ENCODE measurements around the gene DAND5.

Gene DAND5

DNA sequence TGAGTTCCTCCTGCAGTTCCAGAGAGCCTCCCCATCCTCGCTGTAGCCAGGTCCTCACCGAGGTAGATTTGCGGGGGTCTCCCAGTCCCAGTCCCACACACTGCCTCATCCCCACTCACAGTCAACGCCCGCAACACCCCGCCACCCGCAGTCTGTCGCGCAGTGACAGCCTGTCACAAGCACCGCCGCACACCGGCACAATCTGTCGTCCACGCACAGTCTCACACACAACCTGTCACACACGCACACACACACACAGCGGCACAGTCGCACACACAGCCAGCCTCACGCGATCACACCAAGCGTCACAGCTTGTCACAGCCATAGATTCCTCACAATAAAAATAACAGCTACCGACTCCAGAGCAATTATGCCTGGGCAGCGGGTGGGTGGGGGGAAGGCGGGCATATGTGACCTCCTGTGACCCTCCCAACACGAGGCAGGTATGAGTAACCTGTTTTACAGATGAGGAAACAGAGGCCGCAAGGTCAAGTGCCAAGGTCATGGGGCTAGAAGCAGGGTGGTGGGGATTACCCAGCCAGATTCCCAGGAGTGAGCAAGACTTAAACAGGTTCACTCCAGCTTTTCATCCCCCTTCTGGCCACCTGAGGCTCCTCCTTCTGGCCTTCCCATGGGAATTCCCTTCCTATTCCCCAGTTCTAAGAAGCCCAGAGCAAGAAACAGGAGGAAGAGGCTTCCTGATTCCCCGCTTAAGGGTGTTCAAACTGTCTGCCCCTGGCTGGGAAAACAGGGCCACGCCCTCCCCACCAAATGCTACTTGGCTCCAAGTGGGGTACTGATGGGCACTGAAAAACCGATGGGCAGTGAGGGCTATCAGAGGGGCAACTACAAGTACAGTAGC, 39.8 kb downstream of the DAND5 start:
- DNase-seq (ENCODE audit: low read depth, low spot score) = no peak

DNA sequence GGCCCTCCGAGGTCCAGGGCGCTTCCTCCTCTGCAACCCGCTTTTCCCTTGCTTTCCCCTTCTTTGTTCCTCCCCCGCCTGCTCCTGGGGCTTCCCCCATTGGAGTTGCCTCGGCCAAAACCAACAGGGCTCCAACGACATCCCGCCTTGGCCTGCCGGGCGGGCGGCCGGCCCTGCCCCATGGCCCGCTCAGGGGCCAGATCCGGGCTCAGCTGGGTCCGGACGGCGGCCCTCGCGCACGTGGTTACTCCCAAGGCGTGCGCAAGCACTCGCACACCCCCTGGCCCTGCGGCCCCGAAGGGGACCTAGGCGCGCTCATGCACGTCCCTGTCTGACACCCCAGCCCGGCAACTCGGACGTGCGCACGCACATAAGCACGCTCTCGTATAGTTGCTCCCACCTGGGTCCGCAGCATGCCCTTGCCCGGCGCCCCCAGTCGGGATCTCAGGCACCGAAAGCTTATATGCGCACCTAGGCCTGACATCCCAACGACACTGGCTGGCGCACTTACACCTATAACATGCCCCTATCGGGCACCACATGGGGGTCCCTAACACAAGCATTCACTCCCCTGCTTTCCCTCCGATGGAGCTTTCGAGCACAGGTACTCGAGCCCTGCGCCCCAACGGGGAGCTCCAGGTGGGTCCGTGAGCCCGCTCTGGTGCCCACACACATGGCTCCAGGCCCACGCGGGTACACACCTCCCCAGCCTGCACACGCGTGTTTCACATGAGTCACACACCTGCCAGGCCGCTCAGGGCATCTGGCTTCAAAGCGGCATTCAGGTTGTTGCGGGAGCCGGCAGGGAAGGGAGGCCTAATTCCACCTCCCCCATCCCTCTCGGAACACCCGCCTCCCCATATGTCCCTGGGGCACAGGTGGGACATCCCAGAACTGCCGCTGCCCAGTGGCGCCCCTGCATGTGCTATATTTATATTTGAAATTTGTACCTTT, 40.9 kb downstream of the DAND5 start:
- DNase-seq (ENCODE audit: low read depth, low spot score) = no peak

DNA sequence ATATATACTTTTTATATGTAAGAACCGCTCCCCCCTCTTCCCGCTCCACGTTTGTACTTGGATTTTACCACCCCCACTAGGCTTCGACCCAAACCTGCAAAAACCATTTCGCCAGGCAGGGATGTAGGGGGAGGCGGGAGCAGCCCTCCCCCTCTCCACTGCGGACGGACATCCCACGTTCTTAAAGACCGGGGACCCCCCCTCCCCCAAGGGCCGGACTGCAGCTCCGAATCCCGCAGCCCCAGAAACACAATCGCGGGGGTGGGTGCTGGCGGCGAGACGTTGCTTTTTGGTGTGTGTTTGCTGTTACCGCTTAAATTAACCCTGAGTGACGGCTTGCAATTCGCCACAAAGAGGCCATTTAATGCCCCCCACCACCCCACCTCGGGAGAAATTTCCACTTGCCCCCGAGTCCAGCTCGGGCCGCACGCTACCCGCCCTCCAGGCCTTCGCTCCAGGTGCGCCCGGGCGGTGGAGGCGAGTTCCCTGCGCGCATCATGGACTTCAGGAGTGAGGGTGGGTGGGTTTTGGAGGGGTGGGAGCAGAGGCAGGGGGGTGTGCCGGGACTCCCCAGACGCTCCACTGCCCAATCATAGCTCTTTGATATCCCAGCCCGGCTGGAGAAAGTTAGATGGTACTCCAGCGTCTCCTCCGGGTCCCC, 41.7 kb downstream of the DAND5 start:
- DNase-seq (ENCODE audit: low read depth, low spot score) = no peak

DNA sequence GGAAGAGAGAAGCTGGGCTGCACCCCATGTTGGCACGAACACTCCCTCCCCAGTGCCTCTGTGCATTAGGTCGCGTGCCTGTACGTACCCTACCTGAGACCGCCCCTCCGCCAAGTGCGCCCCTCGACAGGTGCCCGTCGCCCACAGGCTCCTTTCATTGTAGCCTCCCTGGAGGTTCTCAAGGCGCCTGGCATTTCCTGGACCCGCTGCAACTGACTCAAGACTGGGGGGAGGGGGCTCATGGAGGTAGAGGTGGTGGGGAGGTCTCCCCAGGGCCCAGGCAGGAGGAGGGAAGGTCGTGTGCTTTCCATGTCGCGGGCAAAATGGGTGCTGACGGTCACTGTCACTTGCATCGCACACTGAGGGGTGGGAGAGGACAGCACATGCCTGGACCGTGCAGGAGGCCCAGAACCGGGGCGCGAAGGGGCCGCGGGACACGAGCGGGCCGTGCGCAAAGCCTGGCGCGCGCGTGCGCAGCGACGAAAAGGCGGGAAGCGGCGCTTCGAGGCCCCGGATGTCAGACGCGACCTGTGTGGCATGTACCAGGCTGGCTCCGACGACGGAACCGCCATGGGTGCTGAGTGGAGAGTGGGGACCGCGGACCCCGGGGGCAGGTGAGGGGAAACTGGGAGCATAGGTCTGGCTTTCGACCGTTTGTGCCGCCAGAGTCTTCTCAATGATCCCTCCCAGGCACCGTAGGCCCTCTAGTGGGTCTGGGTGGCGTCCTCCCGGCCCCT, 42.4 kb downstream of the DAND5 start:
- no peak for DNase-seq (ENCODE audit: low read depth, low spot score)

DNA sequence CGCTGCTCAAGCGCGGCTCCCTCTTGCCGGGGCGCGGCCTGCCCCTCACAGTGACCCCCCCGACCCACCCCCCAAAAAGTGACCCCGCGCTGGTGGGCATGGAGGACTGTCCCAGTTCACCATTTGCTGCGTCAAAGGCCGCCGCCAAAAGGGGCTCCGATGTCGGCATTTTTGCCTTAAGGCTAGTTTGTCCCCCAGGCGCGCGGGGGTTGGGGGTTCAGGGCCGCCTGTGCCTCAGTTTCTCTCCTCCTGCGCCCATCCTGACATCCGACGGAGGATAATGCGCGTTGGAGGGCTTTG, 43.0 kb downstream of the DAND5 start:
- DNase-seq (ENCODE audit: low read depth, low spot score) = no peak

DNA sequence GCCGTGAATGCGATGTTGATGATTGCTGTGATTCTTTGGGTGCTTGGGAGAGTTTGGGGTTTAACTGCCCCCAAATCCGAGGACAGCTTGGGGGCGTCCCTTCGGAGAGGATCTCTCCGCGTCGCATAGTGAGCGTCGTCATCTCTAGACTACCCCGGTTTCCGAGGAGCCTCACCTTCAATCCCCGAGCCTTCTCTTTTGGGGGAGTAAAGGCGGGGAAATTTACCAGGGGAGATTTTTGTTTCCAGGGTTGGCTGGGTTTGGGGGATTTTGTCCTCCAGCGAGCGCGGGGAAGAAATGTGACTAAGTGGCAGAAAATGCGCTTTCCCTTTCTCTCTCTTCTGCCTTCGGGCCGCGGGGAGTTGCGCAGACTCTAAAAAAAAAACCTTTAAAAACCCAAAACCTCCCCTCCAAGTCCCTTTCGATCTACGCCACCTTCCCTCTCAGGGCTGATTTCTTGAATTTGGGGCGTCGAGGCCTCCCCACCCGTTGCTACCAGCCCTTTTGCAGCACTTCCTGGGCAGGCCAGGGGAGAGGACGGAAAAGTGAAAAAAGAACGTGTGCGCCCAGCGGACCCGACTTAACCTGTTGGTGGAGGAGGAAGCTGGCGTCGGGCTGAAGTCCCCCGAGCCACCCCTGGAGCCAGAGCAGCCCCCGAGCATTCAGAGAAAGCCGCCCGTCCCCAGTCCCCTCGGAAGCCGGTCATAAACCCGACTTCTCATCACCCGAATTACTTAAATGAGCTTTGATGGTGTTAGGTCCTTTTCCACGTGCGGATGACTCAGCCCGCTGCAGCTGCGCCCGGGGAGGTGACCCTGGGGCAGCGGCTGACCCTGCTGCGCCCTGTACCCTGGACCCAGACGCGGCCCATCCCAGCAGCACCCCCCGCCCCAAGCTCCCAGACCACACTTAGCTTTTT, 43.6 kb downstream of the DAND5 start:
- no peak for DNase-seq (ENCODE audit: low read depth, low spot score)

DNA sequence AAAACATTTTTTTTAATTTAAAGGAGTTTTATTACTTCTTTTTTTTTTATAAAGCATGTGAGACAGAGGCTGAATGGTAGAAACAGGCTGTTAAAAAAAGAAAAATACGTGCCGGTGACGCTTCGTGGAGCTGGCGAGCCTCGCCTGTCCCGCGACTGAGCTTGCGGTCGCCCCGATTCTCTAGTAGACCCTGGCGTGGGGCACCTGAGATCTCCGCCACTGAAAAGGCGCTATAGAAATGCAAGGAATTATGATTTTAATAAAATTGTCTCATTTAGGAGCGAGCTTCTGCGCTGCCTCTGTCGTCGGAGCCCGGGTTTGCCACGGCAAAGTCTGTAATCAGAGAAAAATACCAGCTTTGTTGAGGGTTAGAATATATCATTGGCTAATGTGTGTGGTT, 44.3 kb downstream of the DAND5 start:
- no peak for DNase-seq (ENCODE audit: low read depth, low spot score)

DNA sequence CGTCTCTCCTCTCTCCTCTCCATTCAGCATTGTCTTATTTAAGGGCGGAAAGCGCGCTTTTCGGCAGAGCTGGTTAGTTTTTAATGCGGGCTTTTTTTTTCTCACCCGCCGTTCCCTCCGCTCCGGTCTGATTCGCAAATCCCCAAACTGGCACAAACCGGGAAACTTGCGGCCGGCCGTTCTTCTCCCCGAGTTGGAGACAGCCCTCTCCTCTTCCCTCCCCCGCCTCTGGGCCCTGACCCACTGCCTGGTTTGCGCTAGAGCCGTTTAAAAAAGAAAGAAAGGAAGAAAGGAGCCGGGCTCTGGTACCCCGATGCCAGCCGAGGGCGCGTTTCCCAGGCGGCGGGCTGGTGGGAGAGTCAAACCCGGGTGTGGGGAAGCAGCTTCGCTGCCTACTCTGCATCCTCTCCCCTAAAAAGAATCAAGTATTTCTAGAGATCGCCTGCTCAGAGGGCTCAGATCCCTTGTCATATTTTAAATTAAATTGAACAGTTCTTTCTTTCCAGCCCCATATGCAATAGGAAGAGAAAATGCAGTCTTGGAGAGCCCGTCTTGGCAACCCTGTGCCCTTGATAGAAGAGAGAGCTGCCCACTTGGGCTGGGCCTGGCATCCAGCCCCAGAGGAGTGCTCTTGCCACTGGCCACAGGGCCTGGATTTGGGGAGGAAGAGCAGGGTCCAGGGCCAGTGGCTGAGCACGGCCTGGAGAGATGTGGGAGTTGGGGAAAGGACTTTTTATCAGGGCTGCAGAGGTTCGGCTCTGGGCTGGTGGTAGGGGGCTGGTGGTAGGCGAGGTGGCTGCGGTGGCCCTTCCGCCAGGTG, 44.9 kb downstream of the DAND5 start:
- no peak for DNase-seq (ENCODE audit: low read depth, low spot score)

DNA sequence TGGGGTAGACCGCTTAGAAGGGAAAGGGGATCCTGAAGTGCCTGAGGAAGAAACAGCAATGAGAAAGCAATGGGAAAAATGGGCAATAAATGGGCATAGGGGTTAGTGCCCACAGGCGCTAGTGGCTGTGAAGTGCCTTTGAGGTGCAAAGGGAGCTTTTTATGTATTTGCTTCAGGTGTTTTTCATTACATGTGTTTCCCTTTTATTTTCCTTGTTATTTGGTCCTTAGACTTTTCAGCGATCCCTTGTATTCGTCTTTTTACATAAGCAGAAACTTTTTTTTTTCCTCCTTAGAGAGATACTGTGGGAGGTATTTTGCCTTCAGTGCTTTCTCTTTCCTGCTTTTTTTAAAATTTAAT, 45.5 kb downstream of the DAND5 start:
- no peak for DNase-seq (ENCODE audit: low read depth, low spot score)

DNA sequence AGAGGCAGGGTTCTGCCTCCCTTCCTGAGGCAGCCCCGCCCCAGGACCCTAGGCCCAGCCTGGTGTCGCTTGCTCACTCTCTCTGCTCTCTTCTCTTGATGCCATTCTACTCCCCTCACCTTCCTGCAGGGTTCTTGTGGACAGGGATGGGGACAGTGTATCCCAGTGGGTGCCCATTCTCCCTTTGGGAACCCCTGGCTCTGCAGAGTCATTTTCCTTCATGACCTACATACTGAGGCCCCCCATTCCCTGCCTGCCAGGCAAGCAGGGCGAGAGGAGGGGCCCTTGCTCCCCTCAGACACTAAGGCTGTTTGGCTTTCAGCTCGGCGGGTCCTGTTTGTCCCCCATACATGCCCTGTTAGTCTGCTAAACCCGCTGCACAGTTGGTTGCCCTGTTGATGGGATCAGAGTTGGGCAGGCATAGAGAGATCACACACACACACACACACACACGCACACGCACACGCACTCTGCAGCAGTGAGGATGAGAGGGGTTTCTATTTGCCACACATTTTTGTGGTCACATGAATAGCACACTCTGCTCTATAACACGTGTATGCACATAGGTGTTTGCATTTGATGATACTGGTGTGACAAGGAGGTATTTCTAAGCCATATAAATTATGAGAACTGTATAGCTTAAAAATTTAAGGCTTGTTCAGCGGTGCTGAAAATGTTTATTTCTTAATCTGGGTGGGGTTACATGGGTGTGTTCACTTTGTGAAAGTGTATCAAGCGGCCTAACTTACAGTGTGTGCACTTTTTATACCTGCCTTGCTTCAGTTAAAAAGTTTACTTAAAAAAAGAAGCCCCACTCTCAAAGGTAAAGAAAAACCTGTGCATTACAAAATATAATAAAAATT, 46.2 kb downstream of the DAND5 start:
- DNase-seq (ENCODE audit: low read depth, low spot score) = no peak

DNA sequence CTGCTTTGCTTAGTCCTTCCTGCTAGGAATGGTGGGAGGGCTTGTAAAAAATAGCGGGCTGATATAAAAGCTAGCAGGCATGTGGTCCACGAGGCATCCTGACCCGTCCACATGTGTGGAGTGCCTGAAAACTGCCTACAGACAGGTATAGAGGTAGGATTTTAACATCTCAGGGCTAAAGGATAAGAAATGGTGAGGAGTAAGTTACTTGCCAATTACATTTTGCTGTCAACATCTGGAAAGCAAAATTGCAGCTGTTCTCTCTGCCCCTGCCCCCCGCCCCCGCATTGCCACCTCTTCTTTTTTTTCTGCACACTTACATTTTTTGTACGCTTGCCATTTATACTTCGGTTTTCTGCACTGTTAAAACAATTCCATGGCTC, 46.9 kb downstream of the DAND5 start:
- DNase-seq (ENCODE audit: low read depth, low spot score) = no peak

DNA sequence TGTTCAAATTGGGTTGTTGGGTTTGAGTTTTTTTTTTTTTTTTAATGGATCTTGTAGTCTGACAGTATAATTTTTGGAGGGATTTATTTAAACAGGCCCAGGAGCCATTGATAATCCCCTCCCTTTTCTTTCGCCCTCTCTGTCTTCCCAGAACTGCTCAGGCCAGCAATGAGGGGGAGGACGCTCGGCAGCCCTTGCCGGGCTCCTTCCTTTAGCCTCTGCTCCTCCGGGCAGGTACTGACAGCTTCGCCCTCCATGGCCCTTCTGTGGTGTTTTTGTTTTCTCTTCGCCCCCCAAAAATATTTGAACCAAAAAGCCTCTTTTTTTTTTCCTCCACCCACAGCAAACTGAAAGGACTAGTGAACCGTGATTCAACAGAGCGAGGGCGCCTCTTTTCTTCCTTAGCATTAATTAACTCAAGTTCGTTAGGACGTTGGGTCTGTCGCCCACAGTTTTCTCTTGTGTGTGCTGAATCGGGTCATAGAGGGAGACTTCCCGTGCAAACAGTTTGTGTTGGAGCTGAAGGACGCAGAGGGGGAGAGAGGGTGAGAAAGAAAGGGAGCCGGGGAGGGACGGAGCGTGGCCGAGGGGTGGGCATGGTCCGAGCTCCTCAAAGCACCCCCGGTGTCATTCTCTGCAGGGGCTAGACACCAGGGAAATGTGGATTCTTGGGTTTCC, 47.4 kb downstream of the DAND5 start:
- no peak for DNase-seq (ENCODE audit: low read depth, low spot score)

DNA sequence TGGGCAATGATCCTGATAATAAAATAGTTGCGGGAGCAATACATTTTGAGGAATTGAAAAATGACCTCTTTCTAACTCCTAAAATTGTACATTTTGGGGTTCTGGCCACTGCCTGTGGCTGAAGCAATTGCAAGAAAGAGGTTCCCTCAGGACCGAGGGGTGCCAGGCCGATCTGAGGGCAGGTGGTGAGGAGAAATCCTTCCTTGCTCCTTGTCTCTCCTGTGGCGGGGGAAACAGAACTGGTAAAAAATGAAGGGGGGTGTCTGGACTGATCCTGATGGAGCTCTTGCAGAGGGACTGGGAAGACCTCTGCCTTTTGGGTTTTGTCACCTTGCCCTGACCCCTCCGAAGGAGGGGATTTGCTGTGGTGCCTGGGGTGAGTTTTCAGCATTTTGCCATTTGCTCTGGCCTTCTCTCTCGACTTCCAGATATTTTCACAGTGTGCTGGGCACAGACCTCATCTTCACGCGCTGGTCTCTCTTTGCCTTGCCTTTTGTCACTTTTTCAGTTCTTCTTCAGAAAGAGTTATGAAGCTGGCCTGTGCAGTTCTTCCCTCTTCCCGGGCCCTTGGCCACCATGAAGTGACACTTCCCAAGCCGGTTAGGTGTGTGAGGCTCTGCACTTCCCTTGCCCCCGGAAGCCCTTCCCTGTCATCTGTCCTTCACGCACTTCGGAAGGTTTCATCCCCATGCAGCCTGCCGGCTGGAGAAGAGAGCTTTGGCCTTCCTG, 48.1 kb downstream of the DAND5 start:
- no peak for DNase-seq (ENCODE audit: low read depth, low spot score)

DNA sequence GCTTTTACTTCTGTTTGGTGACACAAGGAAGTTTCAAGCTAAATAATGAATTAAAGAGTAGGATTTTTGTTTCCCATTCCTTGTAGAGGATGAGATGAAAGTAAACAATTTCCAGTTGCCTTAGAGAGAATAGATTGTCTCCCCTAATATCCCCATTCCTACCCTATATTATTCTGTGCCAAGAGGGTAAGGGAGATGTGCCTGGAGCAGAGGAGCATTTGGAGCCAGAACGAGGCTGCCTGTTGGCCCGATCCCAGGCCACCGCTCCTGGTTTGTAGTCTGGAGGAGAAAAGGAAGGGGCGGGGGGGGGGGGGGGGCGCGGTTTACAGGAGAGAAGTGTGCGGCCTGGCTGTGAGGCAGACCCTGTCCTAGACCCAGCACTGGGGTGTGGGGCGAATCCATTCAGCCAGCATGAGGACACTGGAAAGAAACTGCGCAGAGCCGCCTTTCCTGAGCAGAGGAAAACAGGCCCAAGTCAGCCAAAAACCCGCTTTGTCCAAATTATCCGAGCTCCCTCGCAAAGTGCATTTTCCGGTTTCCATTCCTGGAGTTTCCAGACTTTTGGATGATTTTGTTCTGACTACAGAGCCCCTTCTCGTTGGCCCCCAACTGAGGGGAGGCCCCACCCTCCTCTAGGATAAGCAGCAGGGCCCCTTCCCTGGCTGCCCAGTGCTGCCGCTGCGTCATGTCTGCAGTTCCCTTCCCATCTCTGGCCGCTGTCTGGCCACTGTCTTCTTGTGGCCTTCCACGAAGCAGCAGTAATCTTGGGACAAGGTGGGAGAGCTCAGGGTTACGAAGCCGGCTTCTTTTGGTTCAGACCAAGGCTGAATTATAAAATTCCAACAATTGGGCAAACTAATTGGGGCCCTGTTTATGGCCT, 48.9 kb downstream of the DAND5 start:
- no peak for DNase-seq (ENCODE audit: low read depth, low spot score)

DNA sequence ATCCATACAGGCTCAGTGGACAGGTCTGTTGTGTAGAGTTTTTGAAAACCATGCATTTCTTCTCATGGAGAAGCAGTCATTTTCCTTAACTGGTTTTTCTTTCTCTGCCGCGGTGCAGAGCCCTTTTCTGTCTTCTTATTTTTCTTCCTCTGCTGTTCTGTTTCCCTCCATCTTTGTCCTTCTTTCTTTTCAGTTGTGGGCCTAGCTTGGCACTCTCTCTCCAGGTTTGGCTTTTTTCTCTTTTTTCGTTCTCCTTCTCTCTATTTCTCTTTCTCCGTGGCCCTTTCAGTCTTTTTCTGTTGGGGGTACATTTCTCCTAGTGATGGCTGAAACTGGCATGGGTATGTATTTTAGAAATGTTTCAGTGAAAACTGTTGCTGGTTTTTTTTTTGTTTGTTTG, 50.0 kb downstream of the DAND5 start:
- DNase-seq (ENCODE audit: low read depth, low spot score) = no peak

DNA sequence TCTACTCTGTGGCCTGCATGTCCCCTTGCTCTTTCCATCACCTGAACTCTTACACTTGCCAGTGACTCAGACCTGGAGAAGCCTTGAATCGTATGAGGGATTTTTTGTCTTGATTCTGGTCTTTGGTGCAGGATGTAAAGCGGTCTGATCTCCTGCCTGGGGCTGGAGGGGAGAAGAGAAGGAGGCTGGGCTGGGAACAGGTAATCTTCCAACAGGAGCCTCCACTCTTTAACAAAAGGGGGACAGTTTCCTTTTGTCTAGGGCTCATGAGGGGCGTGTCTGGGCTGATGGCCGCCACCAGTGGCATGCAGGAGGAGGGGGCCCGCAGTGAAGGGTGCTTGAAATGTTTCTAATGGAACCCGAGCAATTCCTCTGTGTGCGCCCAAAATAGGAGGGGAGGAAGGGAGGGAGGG, 50.6 kb downstream of the DAND5 start:
- no peak for DNase-seq (ENCODE audit: low read depth, low spot score)
